Activated naive CD4-positive, alpha-beta T cell treated with anti-CD3 and anti-CD28 coated beads, Interleukin-2, amount 50 U/mL, for 16 hours (primary cell): Measurements from ENCODE around the gene PLSCR4.
"Not testable (repeated sequence)": the region's sequence is repeated elsewhere in the genome, so short reads cannot be mapped to it uniquely, and the experiment has no call there.

Source experiments
- DNase-seq: peaks from one replicate; pipeline ENCODE4 v3.0.0-alpha.2; 2020

The PLSCR4 gene

GRCh38 chr3:146246526-146246925, 4.4 kb downstream of the PLSCR4 start:
- DNase-seq, result no peak

- DNase-seq, result no peak
Measured at GRCh38 chr3:146243559-146243958, 7.3 kb downstream of the PLSCR4 start.

- DNase-seq, result no peak
Measured at GRCh38 chr3:146241523-146242240, 9.2 kb downstream of the PLSCR4 start.

- no peak for DNase-seq
Measured at GRCh38 chr3:146233487-146233886, 17.4 kb downstream of the PLSCR4 start.

GRCh38 chr3:146227486-146227885, 23.4 kb downstream of the PLSCR4 start:
- DNase-seq, result no peak

- DNase-seq, result no peak
Measured at GRCh38 chr3:146226881-146227280, 24.0 kb downstream of the PLSCR4 start.

GRCh38 chr3:146225458-146225857, 25.4 kb downstream of the PLSCR4 start:
- DNase-seq, result not testable (repeated sequence)

- no peak for DNase-seq
Measured at GRCh38 chr3:146223401-146224373, 27.2 kb downstream of the PLSCR4 start.

- DNase-seq, result no peak
Measured at GRCh38 chr3:146222204-146223046, 28.5 kb downstream of the PLSCR4 start.

GRCh38 chr3:146221276-146221675, 29.6 kb downstream of the PLSCR4 start:
- DNase-seq, result no peak

- peak; percentile 32 for DNase-seq
Measured at GRCh38 chr3:146218880-146219866, 31.7 kb downstream of the PLSCR4 start.

GRCh38 chr3:146217324-146217723, 33.6 kb downstream of the PLSCR4 start:
- DNase-seq, result no peak

- DNase-seq, result no peak
Measured at GRCh38 chr3:146214493-146214892, 36.4 kb downstream of the PLSCR4 start.

GRCh38 chr3:146209371-146209770, 41.5 kb downstream of the PLSCR4 start:
- DNase-seq, result no peak

- DNase-seq, result no peak
Measured at GRCh38 chr3:146203776-146204175, 47.1 kb downstream of the PLSCR4 start.

GRCh38 chr3:146200461-146201220, 50.3 kb downstream of the PLSCR4 start:
- DNase-seq, result no peak

- DNase-seq, result no peak
Measured at GRCh38 chr3:146199762-146200161, 51.1 kb downstream of the PLSCR4 start.

GRCh38 chr3:146196789-146197188, 54.1 kb downstream of the PLSCR4 start:
- DNase-seq, result no peak

GRCh38 chr3:146195605-146196004, 55.3 kb downstream of the PLSCR4 start:
- no peak for DNase-seq

- no peak for DNase-seq
Measured at GRCh38 chr3:146195030-146195429, 55.9 kb downstream of the PLSCR4 start.

GRCh38 chr3:146191051-146191450, 59.9 kb downstream of the PLSCR4 start:
- DNase-seq, result no peak
